Stimulated activated CD8-positive, alpha-beta memory T cell treated with anti-CD3 and anti-CD28 coated beads, Interleukin-4, amount 100 ng/mL, for 1 hour (primary cell): ENCODE data around the gene CIRBP.

ENCODE experiments used
- DNase-seq, 2 donors: peaks; one replicate each; pipeline ENCODE4 v3.0.0-alpha.2; 2020; ENCODE audit warnings: low read depth in 2 of 2, low spot score in 1 of 2

CIRBP gene

GRCh38 chr19:1266916-1267476 lies 2.1 kb upstream of the CIRBP start:
- no peak for DNase-seq

- DNase-seq, result no peak
Observed at GRCh38 chr19:1267477-1268225, 1.5 kb upstream of the CIRBP start.

GRCh38 chr19:1268226-1269064 lies 687 bp upstream of the CIRBP start:
- no peak for DNase-seq

- DNase-seq, result peak; percentile 74 to 82
Observed at GRCh38 chr19:1269478-1270212, 513 bp downstream of the CIRBP start.

DNA sequence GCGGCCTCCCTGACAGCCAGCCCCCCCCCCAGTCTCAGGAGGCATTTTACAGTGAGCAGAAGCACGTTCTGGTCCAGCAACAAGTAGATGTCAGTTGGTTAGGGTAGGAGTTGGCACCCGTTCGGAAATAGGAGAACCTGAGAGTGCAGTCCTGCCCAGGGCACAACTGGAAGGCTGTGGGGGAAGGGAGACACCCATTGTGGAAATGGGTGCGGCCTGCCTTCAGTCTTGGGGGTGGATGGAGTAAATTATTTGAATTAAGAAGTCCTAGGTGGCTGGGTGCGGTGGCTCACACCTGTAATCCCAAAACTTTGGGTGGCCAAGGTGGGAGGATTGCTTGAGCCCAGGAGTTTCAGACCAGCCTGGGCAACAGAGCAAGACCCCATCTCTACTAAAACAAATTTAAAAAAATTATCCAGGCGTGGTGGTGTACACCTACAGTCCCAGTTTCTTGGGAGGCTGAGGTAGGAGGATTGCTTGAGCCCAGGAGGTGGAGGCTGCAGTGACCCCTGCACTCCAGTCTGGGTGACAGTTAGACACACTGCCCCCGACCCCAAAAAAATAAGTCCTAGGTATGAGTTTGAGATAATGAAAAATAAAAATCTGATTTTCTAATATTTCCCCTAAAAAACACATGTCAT lies 1.2 kb downstream of the CIRBP start:
- DNase-seq, result no peak

- no peak for DNase-seq
Observed at GRCh38 chr19:1270854-1271527, 1.9 kb downstream of the CIRBP start.

DNA sequence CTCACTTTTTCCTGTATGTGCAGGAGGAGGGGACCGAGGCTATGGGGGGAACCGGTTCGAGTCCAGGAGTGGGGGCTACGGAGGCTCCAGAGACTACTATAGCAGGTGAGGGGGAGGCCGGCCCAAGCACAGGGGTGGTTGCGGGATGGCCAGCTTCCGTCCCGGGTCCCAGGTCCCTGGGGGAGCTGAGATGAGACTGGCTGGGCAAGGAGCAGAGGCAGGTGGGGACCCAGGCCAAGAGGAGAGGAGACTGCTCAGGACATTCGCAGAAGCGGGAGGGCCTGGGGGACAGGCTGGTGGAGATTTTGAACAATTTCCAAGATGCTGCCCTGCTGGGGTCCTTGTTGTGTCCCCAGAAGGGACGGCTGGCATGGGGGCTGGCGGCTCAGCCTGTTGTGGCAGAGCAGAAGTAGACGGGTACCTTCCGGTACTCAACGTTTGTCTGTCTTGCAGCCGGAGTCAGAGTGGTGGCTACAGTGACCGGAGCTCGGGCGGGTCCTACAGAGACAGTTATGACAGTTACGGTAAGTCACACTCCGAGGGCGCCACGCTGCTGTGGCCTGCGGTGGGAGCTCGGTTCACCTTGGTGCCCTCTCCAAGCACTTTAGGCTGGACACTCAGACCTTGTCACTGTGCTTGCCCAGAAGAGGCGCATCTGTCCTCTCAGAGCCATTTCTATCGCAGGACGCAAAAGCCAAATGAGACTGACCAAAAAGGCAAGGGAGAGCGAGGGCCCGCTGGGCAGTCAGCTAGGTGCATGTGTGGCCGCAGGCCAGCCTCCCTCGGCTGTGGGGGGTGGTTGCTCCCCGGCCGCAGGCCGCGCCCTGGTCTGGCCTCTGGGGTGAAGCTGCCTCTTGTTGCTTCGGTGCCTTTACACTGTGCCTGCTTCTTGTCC lies 2.6 kb downstream of the CIRBP start:
- DNase-seq, result no peak

DNA sequence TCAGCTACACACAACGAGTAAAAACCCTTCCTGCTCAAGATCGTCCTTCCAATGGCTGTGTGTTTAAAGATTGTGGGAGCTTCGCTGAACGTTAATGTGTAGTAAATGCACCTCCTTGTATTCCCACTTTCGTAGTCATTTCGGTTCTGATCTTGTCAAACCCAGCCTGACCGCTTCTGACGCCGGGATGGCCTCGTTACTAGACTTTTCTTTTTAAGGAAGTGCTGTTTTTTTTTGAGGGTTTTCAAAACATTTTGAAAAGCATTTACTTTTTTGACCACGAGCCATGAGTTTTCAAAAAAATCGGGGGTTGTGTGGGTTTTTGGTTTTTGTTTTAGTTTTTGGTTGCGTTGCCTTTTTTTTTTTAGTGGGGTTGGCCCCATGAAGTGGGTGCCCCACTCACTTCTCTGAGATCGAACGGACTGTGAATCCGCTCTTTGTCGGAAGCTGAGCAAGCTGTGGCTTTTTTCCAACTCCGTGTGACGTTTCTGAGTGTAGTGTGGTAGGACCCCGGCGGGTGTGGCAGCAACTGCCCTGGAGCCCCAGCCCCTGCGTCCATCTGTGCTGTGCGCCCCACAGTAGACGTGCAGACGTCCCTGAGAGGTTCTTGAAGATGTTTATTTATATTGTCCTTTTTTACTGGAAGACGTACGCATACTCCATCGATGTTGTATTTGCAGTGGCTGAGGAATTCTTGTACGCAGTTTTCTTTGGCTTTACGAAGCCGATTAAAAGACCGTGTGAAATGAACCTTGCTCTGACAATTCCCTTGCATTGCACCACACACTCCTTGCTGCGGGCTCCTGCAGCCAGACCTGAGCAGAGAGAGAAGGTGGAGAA lies 3.5 kb downstream of the CIRBP start:
- no peak for DNase-seq

DNA sequence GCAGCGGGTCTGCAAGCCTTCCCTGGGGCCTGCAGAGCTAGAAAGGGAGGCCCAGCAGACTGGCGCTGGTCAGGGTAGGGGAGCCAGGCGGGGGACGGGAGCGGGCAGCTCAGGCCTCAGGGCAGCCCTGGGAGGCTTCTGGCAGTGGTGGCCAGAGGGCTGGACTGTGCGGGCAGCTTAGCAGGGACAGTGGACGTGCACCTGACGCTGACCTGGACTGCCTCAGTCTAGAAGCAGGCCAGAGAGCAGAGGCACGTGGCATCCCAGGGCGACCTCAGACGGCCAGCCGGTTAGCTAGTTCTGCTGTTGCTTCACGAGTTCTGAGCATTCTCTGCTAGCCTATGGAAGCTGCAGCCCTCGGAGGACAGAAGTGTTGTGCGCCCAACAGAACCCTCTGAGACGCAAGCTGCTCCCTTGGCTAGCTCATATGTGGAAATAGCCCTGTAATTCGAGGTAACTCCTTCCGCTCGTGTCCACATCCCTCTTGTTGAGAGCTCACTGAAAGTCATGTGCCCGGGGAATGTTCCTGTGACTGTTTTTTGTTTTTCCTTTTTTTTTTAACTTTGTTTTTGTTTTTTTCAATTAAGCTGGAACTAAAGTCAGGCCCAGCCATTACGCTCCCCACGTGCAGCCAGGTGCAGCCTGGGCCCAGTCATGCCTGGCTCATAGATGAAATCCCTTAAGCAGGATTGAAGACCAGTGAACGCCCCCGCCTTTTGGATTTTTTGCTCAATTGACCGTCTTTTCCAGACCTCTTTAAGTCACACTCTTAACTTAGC lies 4.3 kb downstream of the CIRBP start:
- DNase-seq, result no peak

GRCh38 chr19:1274081-1274851 lies 5.1 kb downstream of the CIRBP start:
- DNase-seq, result no peak

GRCh38 chr19:1274852-1275259 lies 5.7 kb downstream of the CIRBP start:
- no peak for DNase-seq

GRCh38 chr19:1275260-1275975 lies 6.3 kb downstream of the CIRBP start, which contains the start of gene FAM174C:
Gene FAM174C (plus strand): TSS chr19:1275530. CDS start chr19:1275550, 20 bp downstream.
- DNase-seq, result peak; percentile 90 to 97

GRCh38 chr19:1275976-1276627 lies 7.0 kb downstream of the CIRBP start:
- no peak for DNase-seq

GRCh38 chr19:1276628-1277022 lies 7.5 kb downstream of the CIRBP start:
- no peak for DNase-seq

DNA sequence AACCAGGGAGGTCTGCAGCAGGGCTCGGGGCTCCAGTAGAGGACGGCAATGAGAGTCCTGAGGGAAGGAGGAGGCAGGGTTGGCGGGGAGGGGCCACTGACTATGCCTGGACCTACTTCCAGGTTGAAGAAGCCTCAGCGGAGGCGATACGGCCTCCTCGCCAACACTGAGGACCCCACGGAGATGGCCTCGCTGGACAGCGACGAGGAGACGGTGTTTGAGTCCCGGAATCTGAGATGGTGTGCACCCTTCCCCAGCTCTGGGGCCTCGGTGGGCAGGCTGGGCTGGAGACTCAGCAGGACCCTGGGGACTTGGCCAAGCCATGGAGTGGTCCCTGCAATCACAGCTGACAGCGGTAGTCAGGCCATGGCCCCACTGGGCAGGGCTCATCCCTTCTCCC lies 7.9 kb downstream of the CIRBP start:
- no peak for DNase-seq

GRCh38 chr19:1278074-1278473 lies 8.9 kb downstream of the CIRBP start:
- DNase-seq, result no peak
